Fibroblast of mammary gland (primary cell): Measurements from ENCODE around the gene ARVCF.

Source experiments
- DNase-seq: peaks from one replicate; pipeline ENCODE4 v3.0.0-alpha.2; 2010; ENCODE audit warnings: low read depth
- H3K4me3 ChIP-seq: 2 replicates; pipeline ENCODE4 v1.5.1; 2011; ENCODE audit warnings: low read depth, mild to moderate bottlenecking, low read length, moderate library complexity; ENCODE audit not compliant: control insufficient read depth
- TF ChIP-seq, protein P1 (sequence below): conservative IDR thresholded peaks from 2 replicates; pipeline ENCODE4 v1.5.1; 2011; ENCODE audit warnings: low read depth, low read length, inconsistent platforms; ENCODE audit not compliant: control insufficient read depth, insufficient read depth

The ARVCF gene

DNA sequence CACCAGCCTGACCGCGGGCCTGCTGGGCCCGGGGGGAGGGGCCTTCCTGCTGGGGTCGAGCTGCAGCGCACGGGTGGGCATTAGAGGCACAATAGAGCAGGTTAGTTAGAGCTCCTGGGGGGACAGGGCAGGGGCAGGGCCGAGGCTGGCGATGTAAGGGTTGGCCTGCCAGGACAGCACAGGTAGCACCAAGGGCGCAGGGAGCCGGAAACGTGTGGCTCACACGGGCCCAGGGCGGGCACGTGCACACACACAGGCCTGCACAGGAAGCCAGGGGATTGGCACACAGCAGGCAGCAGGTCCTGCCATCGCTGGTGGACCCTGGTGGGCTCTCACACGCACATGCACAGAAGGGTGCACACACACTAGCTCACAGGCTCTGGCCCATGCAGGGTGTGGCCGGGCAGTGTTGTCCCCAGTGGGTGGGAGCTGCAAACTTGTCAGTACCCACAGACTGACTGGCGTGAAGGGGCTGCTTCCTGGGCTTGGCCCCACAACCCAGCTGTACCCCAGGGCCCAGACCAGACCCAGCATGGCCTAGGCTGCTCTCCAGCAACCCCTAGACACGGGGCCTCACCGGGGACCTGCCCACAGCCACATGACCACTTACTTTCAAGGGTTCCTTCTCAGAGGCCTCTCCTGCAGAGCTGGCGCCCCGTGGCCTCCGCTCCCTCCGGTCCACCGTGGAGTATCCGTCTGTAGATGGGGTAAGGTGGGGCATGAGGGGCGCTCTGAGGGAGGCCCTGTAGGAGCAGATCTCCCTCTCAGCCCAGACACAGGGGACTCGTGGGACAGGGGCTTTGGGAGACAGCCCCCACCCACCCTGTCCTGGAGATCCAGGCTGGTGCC is 45.1 kb downstream of the ARVCF start:
- TF ChIP-seq, protein P1, sequence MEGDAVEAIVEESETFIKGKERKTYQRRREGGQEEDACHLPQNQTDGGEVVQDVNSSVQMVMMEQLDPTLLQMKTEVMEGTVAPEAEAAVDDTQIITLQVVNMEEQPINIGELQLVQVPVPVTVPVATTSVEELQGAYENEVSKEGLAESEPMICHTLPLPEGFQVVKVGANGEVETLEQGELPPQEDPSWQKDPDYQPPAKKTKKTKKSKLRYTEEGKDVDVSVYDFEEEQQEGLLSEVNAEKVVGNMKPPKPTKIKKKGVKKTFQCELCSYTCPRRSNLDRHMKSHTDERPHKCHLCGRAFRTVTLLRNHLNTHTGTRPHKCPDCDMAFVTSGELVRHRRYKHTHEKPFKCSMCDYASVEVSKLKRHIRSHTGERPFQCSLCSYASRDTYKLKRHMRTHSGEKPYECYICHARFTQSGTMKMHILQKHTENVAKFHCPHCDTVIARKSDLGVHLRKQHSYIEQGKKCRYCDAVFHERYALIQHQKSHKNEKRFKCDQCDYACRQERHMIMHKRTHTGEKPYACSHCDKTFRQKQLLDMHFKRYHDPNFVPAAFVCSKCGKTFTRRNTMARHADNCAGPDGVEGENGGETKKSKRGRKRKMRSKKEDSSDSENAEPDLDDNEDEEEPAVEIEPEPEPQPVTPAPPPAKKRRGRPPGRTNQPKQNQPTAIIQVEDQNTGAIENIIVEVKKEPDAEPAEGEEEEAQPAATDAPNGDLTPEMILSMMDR = no peak
- H3K4me3 ChIP-seq = no peak overlapping the region
- no peak for DNase-seq

DNA sequence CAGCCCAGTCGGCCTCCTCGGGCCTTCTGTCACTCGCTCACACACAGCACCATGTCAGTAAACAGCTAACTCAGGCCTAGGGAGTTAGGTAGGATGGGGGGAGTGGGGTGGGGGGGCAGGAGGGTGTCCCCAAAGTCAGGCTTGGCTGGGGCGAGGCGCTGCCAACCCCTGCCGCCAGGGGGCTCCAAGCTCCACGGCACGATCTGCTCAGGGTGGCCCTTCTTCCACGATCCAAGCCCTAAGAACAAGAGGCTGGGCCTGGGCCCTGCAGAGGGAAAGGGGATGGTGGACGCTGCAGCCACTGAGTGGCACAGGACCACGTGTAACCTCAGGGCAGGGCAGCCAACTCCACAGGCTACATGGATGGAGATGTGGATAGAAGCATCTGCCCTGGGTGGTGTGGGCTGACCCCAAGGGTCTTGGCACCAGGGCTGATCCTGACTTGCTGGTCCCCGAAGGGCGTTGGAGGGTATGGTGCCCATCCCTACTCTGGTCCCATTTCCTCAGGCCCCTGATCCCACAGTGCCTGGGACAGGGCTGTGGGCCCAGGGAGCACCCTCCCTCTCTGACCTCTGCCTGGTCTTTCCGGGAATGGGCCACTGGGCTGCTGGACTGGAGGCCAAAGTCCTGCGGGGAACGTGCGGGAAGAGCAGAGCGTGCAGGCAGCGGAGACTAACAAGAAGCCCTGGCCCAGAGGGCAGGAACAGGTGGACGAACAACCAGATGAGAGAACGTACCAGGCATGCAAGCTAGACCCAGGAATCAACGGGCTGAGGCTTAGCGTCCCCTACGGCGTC is 45.9 kb downstream of the ARVCF start:
- TF ChIP-seq, protein P1 = peak; percentile 72
- DNase-seq = peak; percentile 55
- H3K4me3 ChIP-seq = no peak overlapping the region

DNA sequence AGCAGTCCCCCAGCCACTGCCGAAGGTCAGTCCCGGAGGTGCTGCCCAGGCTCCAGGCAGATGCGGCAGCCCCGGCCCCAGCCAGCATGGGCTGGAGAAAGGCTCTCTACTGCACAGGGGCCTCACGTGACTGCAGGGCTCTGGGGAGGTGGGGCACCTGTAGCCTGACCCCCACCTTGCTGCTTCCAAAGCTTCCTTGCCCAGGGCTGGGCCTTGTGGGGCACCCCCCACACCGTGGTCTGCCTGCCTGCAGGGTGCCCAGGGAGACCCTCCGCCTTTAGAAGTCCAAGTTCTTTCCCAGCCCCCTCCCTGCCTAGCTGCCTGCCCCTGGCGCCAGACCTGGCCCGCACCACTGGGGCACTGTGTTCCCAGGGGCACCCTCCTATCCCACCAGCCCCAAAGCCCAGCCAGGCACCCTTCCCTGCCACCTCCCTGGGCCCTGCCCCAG is 46.6 kb downstream of the ARVCF start:
- no peak for DNase-seq
- no peak overlapping the region for H3K4me3 ChIP-seq
- TF ChIP-seq, protein P1 = no peak

DNA sequence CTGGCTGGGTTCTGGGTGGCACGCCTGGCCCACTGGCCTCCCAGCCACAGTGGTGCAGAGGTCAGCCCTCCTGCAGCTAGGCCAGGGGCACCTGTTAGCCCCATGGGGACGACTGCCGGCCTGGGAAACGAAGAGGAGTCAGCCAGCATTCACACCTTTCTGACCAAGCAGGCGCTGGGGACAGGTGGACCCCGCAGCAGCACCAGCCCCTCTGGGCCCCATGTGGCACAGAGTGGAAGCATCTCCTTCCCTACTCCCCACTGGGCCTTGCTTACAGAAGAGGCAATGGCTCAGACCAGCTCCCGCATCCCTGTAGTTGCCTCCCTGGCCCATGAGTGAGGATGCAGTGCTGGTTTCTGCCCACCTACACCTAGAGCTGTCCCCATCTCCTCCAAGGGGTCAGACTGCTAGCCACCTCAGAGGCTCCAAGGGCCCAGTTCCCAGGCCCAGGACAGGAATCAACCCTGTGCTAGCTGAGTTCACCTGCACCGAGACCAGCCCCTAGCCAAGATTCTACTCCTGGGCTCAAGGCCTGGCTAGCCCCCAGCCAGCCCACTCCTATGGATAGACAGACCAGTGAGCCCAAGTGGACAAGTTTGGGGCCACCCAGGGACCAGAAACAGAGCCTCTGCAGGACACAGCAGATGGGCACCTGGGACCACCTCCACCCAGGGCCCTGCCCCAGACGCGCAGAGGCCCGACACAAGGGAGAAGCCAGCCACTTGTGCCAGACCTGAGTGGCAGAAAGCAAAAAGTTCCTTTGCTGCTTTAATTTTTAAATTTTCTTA is 47.3 kb downstream of the ARVCF start:
- no peak for DNase-seq
- TF ChIP-seq, protein P1 = no peak
- H3K4me3 ChIP-seq = no peak overlapping the region

DNA sequence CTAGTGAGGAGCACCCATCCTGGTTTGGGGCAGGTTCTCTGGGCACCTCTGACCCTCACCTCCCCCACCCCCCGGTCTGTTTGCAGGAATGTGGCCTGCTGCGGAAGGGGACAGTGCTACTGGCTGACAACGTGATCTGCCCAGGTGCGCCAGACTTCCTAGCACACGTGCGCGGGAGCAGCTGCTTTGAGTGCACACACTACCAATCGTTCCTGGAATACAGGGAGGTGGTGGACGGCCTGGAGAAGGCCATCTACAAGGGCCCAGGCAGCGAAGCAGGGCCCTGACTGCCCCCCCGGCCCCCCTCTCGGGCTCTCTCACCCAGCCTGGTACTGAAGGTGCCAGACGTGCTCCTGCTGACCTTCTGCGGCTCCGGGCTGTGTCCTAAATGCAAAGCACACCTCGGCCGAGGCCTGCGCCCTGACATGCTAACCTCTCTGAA is 48.2 kb downstream of the ARVCF start:
- DNase-seq = no peak
- TF ChIP-seq, protein P1 = no peak
- no peak overlapping the region for H3K4me3 ChIP-seq

DNA sequence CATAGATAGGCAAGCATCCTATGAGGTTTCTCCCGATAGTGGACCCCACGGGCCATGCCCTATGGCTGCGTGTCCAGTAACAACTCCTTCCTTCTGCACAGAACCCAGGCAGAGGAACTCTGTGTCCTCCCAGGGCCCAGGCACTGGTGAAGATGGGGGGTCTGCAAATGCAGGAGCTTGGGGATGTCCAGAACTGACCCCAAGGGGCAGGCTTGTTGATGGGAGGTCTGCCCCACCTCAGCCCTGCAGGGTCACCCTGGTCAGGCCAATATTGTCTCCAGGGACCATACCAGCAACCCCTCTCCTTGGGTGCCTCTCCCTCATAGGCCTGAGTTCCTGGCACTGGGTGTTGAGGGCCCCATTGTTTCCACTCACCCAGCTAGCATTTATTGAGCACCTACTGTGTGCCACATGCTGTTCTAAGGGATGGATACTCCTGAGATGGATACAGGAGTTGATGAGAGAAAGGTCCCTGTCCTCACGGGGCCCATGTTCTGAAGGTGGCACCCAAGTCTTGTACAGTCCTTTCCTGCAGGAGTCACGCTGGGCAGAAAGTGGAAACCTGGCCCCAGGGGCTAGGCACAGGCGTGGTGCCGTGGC is 48.7 kb downstream of the ARVCF start:
- H3K4me3 ChIP-seq = no peak overlapping the region
- DNase-seq = no peak
- TF ChIP-seq, protein P1 = no peak
